Osteocyte (in vitro differentiated cells): ENCODE measurements around the gene CAPG. TPM values are rescaled to one million over a fixed set of nuclear protein-coding genes. Genes with fewer than 3 reads are reported as not detected.

Experiments
- DNase-seq: peaks from one replicate; pipeline ENCODE4 v3.0.0; 2021; ENCODE audit warnings: mixed read lengths; ENCODE audit not compliant: unreplicated experiment; ENCODE audit errors: extremely low spot score
- H3K27ac Mint-ChIP-seq: one replicate; pipeline ENCODE4 v1.8.0; 2021; ENCODE audit warnings: mild to moderate bottlenecking, mixed read lengths; ENCODE audit not compliant: unreplicated experiment
- H3K27me3 Mint-ChIP-seq: one replicate; pipeline ENCODE4 v1.8.0; 2021; ENCODE audit warnings: mixed read lengths; ENCODE audit not compliant: unreplicated experiment
- H3K36me3 Mint-ChIP-seq: one replicate; pipeline ENCODE4 v1.8.0; 2021; ENCODE audit warnings: mixed read lengths; ENCODE audit not compliant: unreplicated experiment
- H3K4me1 Mint-ChIP-seq: one replicate; pipeline ENCODE4 v1.8.0; 2021; ENCODE audit warnings: mixed read lengths; ENCODE audit not compliant: unreplicated experiment
- H3K4me3 Mint-ChIP-seq: one replicate; pipeline ENCODE4 v1.8.0; 2021; ENCODE audit warnings: mild to moderate bottlenecking, moderate library complexity, mixed read lengths; ENCODE audit not compliant: unreplicated experiment
- H3K9me3 Mint-ChIP-seq: one replicate; pipeline ENCODE4 v1.8.0; 2021; ENCODE audit warnings: mixed read lengths; ENCODE audit not compliant: unreplicated experiment
- total RNA-seq: library from RNA; stranded (reverse); gene quantifications from 2 replicates; pipeline ENCODE4 v1.2.1, GENCODE V29; 2021
- TF ChIP-seq, protein P1 (sequence below): fragments of 200-600 bp; sonication (generic); IDR thresholded peaks from 2 replicates; pipeline ENCODE4 v1.5.0; 2021; ENCODE audit warnings: antibody characterized with exemption, mild to moderate bottlenecking, moderate library complexity

CAPG gene
- total RNA-seq, 1 donor from 2014 or later = 32.8 TPM

GRCh38 chr2:85430752-85431569, 20.8 kb upstream of the CAPG start:
- Mint-ChIP-seq H3K4me1 (peaks cover 33% of the 10 kb centered on the region), H3K27me3 (no peaks in the 10 kb centered on the region), H3K36me3 (no peaks in the 10 kb centered on the region), H3K27ac (no peak overlapping the region), H3K4me3 (no peak overlapping the region), H3K9me3 (no peaks in the 10 kb centered on the region)
- TF ChIP-seq, protein P1, sequence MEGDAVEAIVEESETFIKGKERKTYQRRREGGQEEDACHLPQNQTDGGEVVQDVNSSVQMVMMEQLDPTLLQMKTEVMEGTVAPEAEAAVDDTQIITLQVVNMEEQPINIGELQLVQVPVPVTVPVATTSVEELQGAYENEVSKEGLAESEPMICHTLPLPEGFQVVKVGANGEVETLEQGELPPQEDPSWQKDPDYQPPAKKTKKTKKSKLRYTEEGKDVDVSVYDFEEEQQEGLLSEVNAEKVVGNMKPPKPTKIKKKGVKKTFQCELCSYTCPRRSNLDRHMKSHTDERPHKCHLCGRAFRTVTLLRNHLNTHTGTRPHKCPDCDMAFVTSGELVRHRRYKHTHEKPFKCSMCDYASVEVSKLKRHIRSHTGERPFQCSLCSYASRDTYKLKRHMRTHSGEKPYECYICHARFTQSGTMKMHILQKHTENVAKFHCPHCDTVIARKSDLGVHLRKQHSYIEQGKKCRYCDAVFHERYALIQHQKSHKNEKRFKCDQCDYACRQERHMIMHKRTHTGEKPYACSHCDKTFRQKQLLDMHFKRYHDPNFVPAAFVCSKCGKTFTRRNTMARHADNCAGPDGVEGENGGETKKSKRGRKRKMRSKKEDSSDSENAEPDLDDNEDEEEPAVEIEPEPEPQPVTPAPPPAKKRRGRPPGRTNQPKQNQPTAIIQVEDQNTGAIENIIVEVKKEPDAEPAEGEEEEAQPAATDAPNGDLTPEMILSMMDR = no peak
- no peak for DNase-seq

GRCh38 chr2:85429924-85430289, 19.7 kb upstream of the CAPG start:
- Mint-ChIP-seq H3K9me3 (no peaks in the 10 kb centered on the region), H3K36me3 (no peaks in the 10 kb centered on the region), H3K4me1 (peaks cover 27% of the 10 kb centered on the region), H3K27me3 (no peaks in the 10 kb centered on the region), H3K27ac (no peak overlapping the region), H3K4me3 (no peak overlapping the region)
- TF ChIP-seq, protein P1 = no peak
- no peak for DNase-seq

GRCh38 chr2:85429213-85429923, 19.2 kb upstream of the CAPG start:
- Mint-ChIP-seq H3K27me3 (no peaks in the 10 kb centered on the region), H3K4me3 (no peak overlapping the region), H3K27ac (no peak overlapping the region), H3K4me1 (peaks cover 24% of the 10 kb centered on the region), H3K36me3 (no peaks in the 10 kb centered on the region), H3K9me3 (no peaks in the 10 kb centered on the region)
- DNase-seq = no peak
- TF ChIP-seq, protein P1 = no peak

GRCh38 chr2:85428343-85428881, 18.2 kb upstream of the CAPG start:
- H3K36me3 Mint-ChIP-seq = no peaks in the 10 kb centered on the region
- H3K4me1 Mint-ChIP-seq = peaks cover 16% of the 10 kb centered on the region
- no peak overlapping the region for H3K27ac Mint-ChIP-seq
- TF ChIP-seq, protein P1 = no peak
- H3K4me3 Mint-ChIP-seq = no peak overlapping the region
- no peak for DNase-seq
- no peaks in the 10 kb centered on the region for H3K9me3 Mint-ChIP-seq
- no peaks in the 10 kb centered on the region for H3K27me3 Mint-ChIP-seq

GRCh38 chr2:85427300-85427835, 17.2 kb upstream of the CAPG start:
- Mint-ChIP-seq H3K4me1 (peaks cover 5% of the 10 kb centered on the region), H3K27ac (no peak overlapping the region), H3K27me3 (no peaks in the 10 kb centered on the region), H3K4me3 (no peak overlapping the region), H3K36me3 (no peaks in the 10 kb centered on the region), H3K9me3 (no peaks in the 10 kb centered on the region)
- TF ChIP-seq, protein P1 = no peak
- no peak for DNase-seq
